ENCODE measurements around the gene CLDND2. TPM values are rescaled to one million over a fixed set of nuclear protein-coding genes. Genes with fewer than 3 reads are reported as not detected.
A peak's percentile ranks its signal among the peaks of the same experiment; 100 is the strongest.

The CLDND2 gene
- total RNA-seq, 1 donor from 2014 or later: 0.97 TPM

DNA sequence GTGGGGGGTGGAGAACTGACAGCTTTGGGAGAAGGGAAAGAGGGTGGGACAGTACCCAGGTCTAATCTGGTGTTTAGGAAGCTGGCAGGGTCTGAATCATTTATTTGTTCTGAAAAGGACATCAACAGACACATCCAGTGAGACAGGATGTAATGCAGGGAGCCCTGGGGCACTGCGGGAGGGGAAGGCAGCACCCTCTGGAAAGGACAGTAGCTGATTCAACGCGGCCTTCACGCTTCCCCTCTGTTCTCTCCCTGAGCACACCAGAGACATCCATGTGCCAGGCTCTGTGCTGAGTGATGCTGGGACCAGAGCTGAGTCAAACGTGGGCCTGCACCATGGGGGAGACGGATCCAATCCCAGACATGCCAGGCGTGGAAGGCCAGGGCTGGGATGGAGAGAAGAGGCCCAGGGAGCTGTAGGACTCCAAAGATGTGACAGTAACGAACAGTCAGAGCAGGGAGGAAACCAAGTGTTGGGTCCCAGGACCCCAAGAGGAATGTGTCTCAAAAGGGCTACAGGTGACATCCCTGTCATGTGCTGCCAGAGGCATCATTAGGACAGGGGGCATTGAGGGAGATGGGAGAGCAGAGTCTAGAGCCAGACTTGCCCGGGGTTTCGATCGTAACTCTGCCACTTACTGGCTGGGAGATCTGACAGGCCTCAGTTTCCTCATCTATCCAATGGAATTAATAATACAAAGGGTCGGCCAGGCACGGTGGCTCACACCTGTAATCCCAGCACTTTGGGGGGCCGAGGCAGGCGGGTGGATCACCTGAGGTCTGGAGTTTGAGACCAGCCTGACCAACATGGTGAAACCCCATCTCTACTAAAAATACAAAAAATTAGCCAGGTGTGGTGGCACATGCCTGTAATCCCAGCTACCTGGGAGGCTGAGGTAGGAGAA is 4.3 kb downstream of the CLDND2 start:
- H3K27me3 Mint-ChIP-seq: no peaks in the 10 kb centered on the region
- no peak for TF ChIP-seq CTCF (conservative IDR thresholded peaks at IDR 0.05)
- H3K27ac Mint-ChIP-seq: peak overlapping the region; percentile 73
- H3K36me3 Mint-ChIP-seq: no peaks in the 10 kb centered on the region
- no peak for DNase-seq (ENCODE audit: extremely low spot score, unreplicated experiment)
- peak overlapping the region; percentile 82 for H3K4me3 Mint-ChIP-seq
- no peaks in the 10 kb centered on the region for H3K9me3 Mint-ChIP-seq
- H3K4me1 Mint-ChIP-seq (ENCODE audit: unreplicated experiment): peaks cover 24% of the 10 kb centered on the region

- H3K4me3 Mint-ChIP-seq: no peak overlapping the region
- no peaks in the 10 kb centered on the region for H3K27me3 Mint-ChIP-seq
- no peaks in the 10 kb centered on the region for H3K36me3 Mint-ChIP-seq
- no peak for DNase-seq (ENCODE audit: extremely low spot score, unreplicated experiment)
- TF ChIP-seq CTCF (conservative IDR thresholded peaks at IDR 0.05): no peak
- no peaks in the 10 kb centered on the region for H3K9me3 Mint-ChIP-seq
- H3K4me1 Mint-ChIP-seq (ENCODE audit: unreplicated experiment): peaks cover 24% of the 10 kb centered on the region
- H3K27ac Mint-ChIP-seq: no peak overlapping the region
Measured at GRCh38 chr19:51361239-51361638, 7.6 kb downstream of the CLDND2 start.

DNA sequence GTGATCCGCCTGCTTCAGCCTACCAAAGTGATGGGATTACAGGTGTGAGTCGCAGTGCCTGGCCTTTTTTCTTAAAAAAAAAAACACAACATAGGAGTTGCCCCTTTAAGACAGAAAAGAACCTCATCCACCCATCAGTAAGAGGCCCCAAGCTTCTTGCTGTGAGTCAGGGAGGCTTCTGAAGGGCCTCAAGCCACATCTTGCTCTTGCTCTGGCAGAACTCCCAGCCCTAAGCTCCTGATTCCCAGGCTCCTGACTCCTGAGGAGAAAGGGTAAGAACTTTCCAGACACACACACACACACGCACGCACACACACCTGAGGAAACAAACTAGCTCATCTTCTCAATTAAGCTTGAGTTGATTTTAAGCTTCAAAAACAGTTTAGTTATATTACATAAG is 9.5 kb downstream of the CLDND2 start:
- Mint-ChIP-seq H3K4me3 (no peak overlapping the region), H3K36me3 (no peaks in the 10 kb centered on the region), H3K27me3 (no peaks in the 10 kb centered on the region), H3K27ac (peak overlapping the region; percentile 6), H3K4me1 (ENCODE audit: unreplicated experiment) (peaks cover 32% of the 10 kb centered on the region), H3K9me3 (no peaks in the 10 kb centered on the region)
- TF ChIP-seq CTCF (conservative IDR thresholded peaks at IDR 0.05): no peak
- DNase-seq (ENCODE audit: extremely low spot score, unreplicated experiment): no peak

- Mint-ChIP-seq H3K4me3 (no peak overlapping the region), H3K27ac (no peak overlapping the region), H3K27me3 (no peaks in the 10 kb centered on the region), H3K9me3 (no peaks in the 10 kb centered on the region), H3K4me1 (ENCODE audit: unreplicated experiment) (peaks cover 26% of the 10 kb centered on the region), H3K36me3 (no peaks in the 10 kb centered on the region)
- DNase-seq (ENCODE audit: extremely low spot score, unreplicated experiment): no peak
- no peak for TF ChIP-seq CTCF (conservative IDR thresholded peaks at IDR 0.05)
Measured at GRCh38 chr19:51357952-51358351, 10.9 kb downstream of the CLDND2 start.

- Mint-ChIP-seq H3K9me3 (no peaks in the 10 kb centered on the region), H3K36me3 (peaks cover 7% of the 10 kb centered on the region), H3K27me3 (no peaks in the 10 kb centered on the region), H3K4me1 (ENCODE audit: unreplicated experiment) (peaks cover 20% of the 10 kb centered on the region), H3K4me3 (no peak overlapping the region), H3K27ac (no peak overlapping the region)
- DNase-seq (ENCODE audit: extremely low spot score, unreplicated experiment): no peak
- TF ChIP-seq CTCF (conservative IDR thresholded peaks at IDR 0.05): no peak
Measured at GRCh38 chr19:51356159-51356801, 12.5 kb downstream of the CLDND2 start.
